GM10248 (cell line): ENCODE measurements around the gene DENND6A.

ENCODE experiments used
- CTCF ChIA-PET: fragments of 300-600 bp; sonication (Branson Sonifier 250); formaldehyde crosslinking; extraction: SDS; loops from one replicate; lab custom pipeline; 2021; ENCODE audit warnings: antibody characterized with exemption; lab: Yijun Ruan, JAX
- POLR2A ChIA-PET: fragments of 350-650 bp; sonication (Branson Sonifier 250); formaldehyde crosslinking; extraction: SDS; loops from one replicate; lab custom pipeline; 2020; ENCODE audit warnings: antibody characterized with exemption; lab: Yijun Ruan, JAX
- DNase-seq: peaks from one replicate; pipeline ENCODE4 v3.0.0; 2012; ENCODE audit errors: extremely low spot score
- CTCF ChIP-seq: IDR thresholded peaks from 2 replicates; pipeline ENCODE4 v1.5.1; 2012; ENCODE audit warnings: mild to moderate bottlenecking, low read depth; ENCODE audit errors: extremely low read depth, missing control alignments, control extremely low read depth

Gene DENND6A

GRCh38 chr3:57582474-57583168 is 110.3 kb downstream of the DENND6A start:
- ChIA-PET CTCF (no interaction called here), POLR2A (no interaction called here)
- DNase-seq, result no peak
- TF ChIP-seq CTCF, result no peak

GRCh38 chr3:57577801-57578200 is 115.1 kb downstream of the DENND6A start:
- CTCF ChIA-PET, result no interaction called here
- no peak for TF ChIP-seq CTCF
- POLR2A ChIA-PET, result no interaction called here
- DNase-seq, result no peak

GRCh38 chr3:57575966-57576626 is 116.8 kb downstream of the DENND6A start:
- no peak for TF ChIP-seq CTCF
- CTCF ChIA-PET, result interaction anchor here (0.9 kb wide), 1 partner anchor 17 kb away, joined by 3 read pairs; no protein-coding TSS in a partner anchor
- DNase-seq, result no peak
- POLR2A ChIA-PET, result no interaction called here
